Hepatocyte (in vitro differentiated cells): ENCODE data around the gene TPPP3. TPM values are rescaled to one million over a fixed set of nuclear protein-coding genes. Genes with fewer than 3 reads are reported as not detected.

ENCODE experiments used
- DNase-seq: peaks from one replicate; pipeline ENCODE4 v3.0.0-alpha.2; 2016; ENCODE audit warnings: low spot score
- H2AFZ ChIP-seq: fragments of 200-600 bp; sonication (generic); 2 replicates; pipeline ENCODE4 v1.6.0; 2016; ENCODE audit warnings: antibody characterized with exemption, mild to moderate bottlenecking
- H3K27ac ChIP-seq: fragments of 200-600 bp; sonication (generic); 2 replicates; pipeline ENCODE4 v1.5.1; 2016; ENCODE audit warnings: mild to moderate bottlenecking
- H3K27me3 ChIP-seq: fragments of 200-600 bp; sonication (generic); 2 replicates; pipeline ENCODE4 v1.6.1; 2016
- H3K36me3 ChIP-seq: fragments of 200-600 bp; sonication (generic); replicated peaks from 2 replicates; pipeline ENCODE4 v1.5.1; 2016; ENCODE audit warnings: low read depth; ENCODE audit not compliant: insufficient read depth
- H3K4me1 ChIP-seq: fragments of 200-600 bp; sonication (generic); 2 replicates; pipeline ENCODE4 v1.5.1; 2016; ENCODE audit warnings: mild to moderate bottlenecking, moderate library complexity; ENCODE audit not compliant: insufficient read depth
- H3K4me2 ChIP-seq: fragments of 200-600 bp; sonication (generic); 2 replicates; pipeline ENCODE4 v1.6.0; 2016
- H3K4me3 ChIP-seq: fragments of 200-600 bp; sonication (generic); 2 replicates; pipeline ENCODE4 v1.5.1; 2016; ENCODE audit warnings: mild to moderate bottlenecking
- H3K79me2 ChIP-seq: fragments of 200-600 bp; sonication (generic); 2 replicates; pipeline ENCODE4 v1.6.0; 2017; ENCODE audit warnings: mild to moderate bottlenecking
- H3K9me2 ChIP-seq: fragments of 200-600 bp; sonication (generic); replicated peaks from 2 replicates; pipeline ENCODE4 v1.6.0; 2017; ENCODE audit warnings: mild to moderate bottlenecking; ENCODE audit not compliant: insufficient read depth
- H3K9me3 ChIP-seq: fragments of 200-600 bp; sonication (generic); 2 replicates; pipeline ENCODE4 v1.5.1; 2016; ENCODE audit warnings: low read depth, mild to moderate bottlenecking
- H4K20me1 ChIP-seq: fragments of 200-600 bp; sonication (generic); 2 replicates; pipeline ENCODE4 v1.6.0; 2016; ENCODE audit warnings: mild to moderate bottlenecking; ENCODE audit not compliant: insufficient read depth, poor library complexity, severe bottlenecking
- CTCF ChIP-seq: fragments of 200-600 bp; sonication (generic); IDR thresholded peaks from 2 replicates; pipeline ENCODE4 v1.5.1; 2016; ENCODE audit warnings: antibody characterized with exemption, mild to moderate bottlenecking; ENCODE audit not compliant: poor library complexity
- EZH2 ChIP-seq: fragments of 200-600 bp; sonication (generic); IDR thresholded peaks from 2 replicates; pipeline ENCODE4 v1.6.1; 2016; ENCODE audit warnings: antibody characterized with exemption, mild to moderate bottlenecking, borderline replicate concordance
- EZH2phosphoT487 ChIP-seq: fragments of 200-600 bp; sonication (generic); IDR thresholded peaks from one replicate; pipeline ENCODE4 v1.6.1; 2018; ENCODE audit warnings: antibody characterized with exemption, mild to moderate bottlenecking, low read depth, moderate library complexity; ENCODE audit not compliant: unreplicated experiment, severe bottlenecking
- WGBS: methylation state at CpG from one replicate; pipeline ENCODE4 v1.1.6; 2016; ENCODE audit warnings: low lambda C conversion rate; ENCODE audit errors: missing lambda C conversion rate; 5-methylcytosine and 5-hydroxymethylcytosine counted together
- polyA plus RNA-seq: library from polyadenylated mRNA; unstranded; fragments of >200 nt; fragmentation: Nextera tagmentation; extraction: Ambion mirVana; gene quantifications from 2 replicates; pipeline ENCODE4 v1.2.1, GENCODE V29; 2016
- total RNA-seq: library from RNA; depleted of rRNA; stranded (reverse); fragments of >200 nt; gene quantifications from 2 replicates; pipeline ENCODE4 v1.2.3, GENCODE V29; 2014

TPPP3 gene
- total and polyA plus RNA-seq, 2 experiments from 2014 or later = 3.2 to 20.1 TPM

GRCh38 chr16:67389911-67390815 is 3.1 kb downstream of the TPPP3 start:
- DNase-seq = no peak
- no peaks in the 10 kb centered on the region for H3K9me2 ChIP-seq
- TF ChIP-seq EZH2phosphoT487 (no peak), EZH2 (no peak), CTCF (no peak)
- no peaks in the 10 kb centered on the region for H3K36me3 ChIP-seq
- H4K20me1 ChIP-seq = no peaks in the 10 kb centered on the region
- no peak overlapping the region for H3K4me2 ChIP-seq
- H2AFZ ChIP-seq = no peak overlapping the region
- no peak overlapping the region for H3K27ac ChIP-seq
- no peaks in the 10 kb centered on the region for H3K9me3 ChIP-seq
- H3K79me2 ChIP-seq = no peaks in the 10 kb centered on the region
- H3K27me3 ChIP-seq = peaks cover 22% of the 10 kb centered on the region
- WGBS = 96% methylated on average over 25 of the region's 27 CpGs
- peaks cover 15% of the 10 kb centered on the region for H3K4me1 ChIP-seq
- no peak overlapping the region for H3K4me3 ChIP-seq

GRCh38 chr16:67388591-67388990 is 4.7 kb downstream of the TPPP3 start:
- no peak overlapping the region for H2AFZ ChIP-seq
- H3K27ac ChIP-seq = no peak overlapping the region
- no peak for DNase-seq
- peaks cover 7% of the 10 kb centered on the region for H3K4me1 ChIP-seq
- no peak for TF ChIP-seq CTCF
- no peak for TF ChIP-seq EZH2
- TF ChIP-seq EZH2phosphoT487 = no peak
- H3K4me3 ChIP-seq = no peak overlapping the region
- H3K79me2 ChIP-seq = no peaks in the 10 kb centered on the region
- no peaks in the 10 kb centered on the region for H3K36me3 ChIP-seq
- 76% methylated on average over 2 of the region's 2 CpGs for WGBS
- H3K9me3 ChIP-seq = no peaks in the 10 kb centered on the region
- H4K20me1 ChIP-seq = no peaks in the 10 kb centered on the region
- H3K9me2 ChIP-seq = no peaks in the 10 kb centered on the region
- no peak overlapping the region for H3K4me2 ChIP-seq
- H3K27me3 ChIP-seq = peaks cover 8% of the 10 kb centered on the region

DNA sequence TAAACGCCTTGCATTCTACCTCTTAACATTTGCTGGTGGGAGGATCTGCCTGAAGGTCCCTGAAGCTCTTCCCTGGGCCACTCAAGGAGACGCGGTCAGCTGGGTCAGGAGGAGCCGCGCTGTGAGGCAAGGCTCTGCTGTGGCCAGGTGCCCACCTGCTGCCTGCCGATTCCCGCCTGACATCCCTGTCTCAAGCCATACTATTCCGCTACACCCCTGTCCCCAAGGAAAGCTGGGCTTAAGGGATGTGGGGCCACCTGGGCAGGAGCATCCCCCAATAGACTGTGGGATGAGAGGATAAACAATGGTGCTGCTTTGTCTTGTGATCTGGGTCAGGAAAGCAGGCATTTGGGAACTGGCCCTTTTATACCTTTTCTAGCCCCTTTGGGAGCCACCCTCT is 5.1 kb downstream of the TPPP3 start:
- H3K4me3 ChIP-seq = no peak overlapping the region
- no peaks in the 10 kb centered on the region for H3K9me2 ChIP-seq
- 93% methylated on average over 8 of the region's 8 CpGs for WGBS
- no peak overlapping the region for H2AFZ ChIP-seq
- no peaks in the 10 kb centered on the region for H3K36me3 ChIP-seq
- no peak overlapping the region for H3K27ac ChIP-seq
- no peak for DNase-seq
- H3K9me3 ChIP-seq = no peaks in the 10 kb centered on the region
- peaks cover 6% of the 10 kb centered on the region for H3K27me3 ChIP-seq
- H3K4me1 ChIP-seq = peaks cover 5% of the 10 kb centered on the region
- H3K79me2 ChIP-seq = no peaks in the 10 kb centered on the region
- H4K20me1 ChIP-seq = no peaks in the 10 kb centered on the region
- no peak overlapping the region for H3K4me2 ChIP-seq
- TF ChIP-seq CTCF (no peak), EZH2 (no peak), EZH2phosphoT487 (no peak)
